NCI-H2107 (cell line): ENCODE measurements around the gene BTBD7.

ENCODE experiments used
- DNase-seq: peaks from one replicate; lab custom pipeline; 2025; lab: John Stamatoyannopoulos, UW

Gene BTBD7

GRCh38 chr14:93328546-93328945 is 4.3 kb downstream of the BTBD7 start:
- DNase-seq = no peak

- no peak for DNase-seq
These were observed 6.6 kb downstream of the BTBD7 start for GRCh38 chr14:93326196-93326595.

GRCh38 chr14:93323600-93324174 is 9.1 kb downstream of the BTBD7 start:
- DNase-seq = no peak

- no peak for DNase-seq
These were observed 9.8 kb downstream of the BTBD7 start for GRCh38 chr14:93322929-93323599.

GRCh38 chr14:93320489-93320888 is 12.3 kb downstream of the BTBD7 start:
- DNase-seq = no peak

- DNase-seq = no peak
These were observed 12.9 kb downstream of the BTBD7 start for GRCh38 chr14:93319958-93320357.

GRCh38 chr14:93319494-93319893 is 13.3 kb downstream of the BTBD7 start:
- DNase-seq = no peak

GRCh38 chr14:93318927-93319326 is 13.9 kb downstream of the BTBD7 start:
- DNase-seq = no peak

- DNase-seq = no peak
These were observed 14.7 kb downstream of the BTBD7 start for GRCh38 chr14:93317875-93318807.

GRCh38 chr14:93317210-93317874 is 15.5 kb downstream of the BTBD7 start:
- no peak for DNase-seq

GRCh38 chr14:93316716-93317115 is 16.1 kb downstream of the BTBD7 start:
- no peak for DNase-seq

GRCh38 chr14:93315575-93315974 is 17.3 kb downstream of the BTBD7 start:
- no peak for DNase-seq

- no peak for DNase-seq
These were observed 21.8 kb downstream of the BTBD7 start for GRCh38 chr14:93311082-93311481.

GRCh38 chr14:93309427-93309966 is 23.3 kb downstream of the BTBD7 start:
- DNase-seq = no peak

GRCh38 chr14:93308686-93309345 is 24.0 kb downstream of the BTBD7 start:
- DNase-seq = no peak

GRCh38 chr14:93306812-93307211 is 26.0 kb downstream of the BTBD7 start:
- no peak for DNase-seq

- DNase-seq = no peak
These were observed 27.0 kb downstream of the BTBD7 start for GRCh38 chr14:93305725-93306418.

GRCh38 chr14:93304771-93305170 is 28.1 kb downstream of the BTBD7 start:
- DNase-seq = no peak

- no peak for DNase-seq
These were observed 29.2 kb downstream of the BTBD7 start for GRCh38 chr14:93303659-93304058.

- no peak for DNase-seq
These were observed 29.9 kb downstream of the BTBD7 start for GRCh38 chr14:93302688-93303581.
